GM21723 (cell line): ENCODE measurements around the gene C15orf62.

Source experiments
- ATAC-seq: cut with Tn5 transposase; IDR thresholded peaks from one replicate; pipeline ENCODE4 v1.9.1; 2021; ENCODE audit warnings: mild to moderate bottlenecking, moderate library complexity; ENCODE audit not compliant: unreplicated experiment

C15orf62 gene

DNA sequence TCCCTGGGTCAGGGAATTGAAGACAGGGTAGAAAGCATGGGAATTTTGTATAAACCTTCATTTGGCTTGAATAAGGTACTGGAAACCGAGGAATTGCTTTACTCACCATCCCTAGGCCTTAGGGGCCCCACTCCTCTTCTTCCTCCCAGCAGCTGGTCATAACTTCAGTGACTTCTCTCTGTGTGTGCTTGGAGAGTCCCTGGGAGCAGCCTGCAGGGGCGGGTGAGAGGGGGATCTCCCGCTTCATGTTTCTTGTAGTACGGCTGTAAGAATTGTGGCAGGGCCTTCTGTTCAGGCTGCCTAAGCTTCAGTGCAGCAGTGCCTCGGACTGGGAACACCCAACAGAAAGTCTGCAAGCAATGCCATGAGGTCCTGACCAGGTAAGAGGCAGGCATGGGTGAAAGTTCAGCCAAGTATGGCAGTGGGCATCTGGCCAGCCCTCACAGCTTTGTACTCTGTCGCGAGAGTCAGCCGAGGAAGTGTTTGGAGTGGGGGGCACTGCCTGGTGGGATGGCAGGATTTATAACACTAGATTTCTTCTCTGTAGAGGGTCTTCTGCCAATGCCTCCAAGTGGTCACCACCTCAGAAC is 39.2 kb downstream of the C15orf62 start:
- no peak for ATAC-seq

DNA sequence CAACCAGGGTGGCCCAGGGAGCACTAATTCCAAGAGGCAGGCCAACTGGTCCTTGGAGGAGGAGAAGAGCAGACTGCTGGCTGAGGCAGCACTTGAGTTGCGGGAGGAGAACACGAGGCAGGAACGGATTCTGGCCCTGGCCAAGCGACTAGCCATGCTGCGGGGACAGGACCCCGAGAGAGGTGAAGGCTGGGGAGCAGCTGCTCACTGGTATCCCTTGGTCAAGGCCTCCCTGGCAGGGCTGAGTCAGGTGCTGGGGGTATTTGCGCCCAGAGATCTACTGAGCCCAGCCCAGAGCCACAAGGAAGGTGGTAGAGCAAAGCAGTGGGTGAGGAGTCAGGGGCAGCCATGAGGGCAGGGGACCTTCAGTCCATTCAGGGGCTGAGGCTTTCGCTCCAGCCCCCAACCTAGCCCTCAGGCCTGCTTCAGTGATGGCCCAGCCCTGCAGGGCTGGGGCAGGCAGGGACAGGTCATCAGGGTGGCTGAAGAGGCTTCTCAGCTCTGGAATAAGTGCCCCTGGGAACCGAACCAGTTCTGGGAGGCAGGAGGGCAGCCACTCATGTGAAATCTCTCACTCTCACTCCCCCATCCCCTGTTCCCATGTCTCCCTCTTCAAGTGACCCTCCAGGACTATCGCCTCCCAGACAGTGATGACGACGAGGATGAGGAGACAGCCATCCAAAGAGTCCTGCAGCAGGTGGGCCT is 43.1 kb downstream of the C15orf62 start:
- no peak for ATAC-seq

DNA sequence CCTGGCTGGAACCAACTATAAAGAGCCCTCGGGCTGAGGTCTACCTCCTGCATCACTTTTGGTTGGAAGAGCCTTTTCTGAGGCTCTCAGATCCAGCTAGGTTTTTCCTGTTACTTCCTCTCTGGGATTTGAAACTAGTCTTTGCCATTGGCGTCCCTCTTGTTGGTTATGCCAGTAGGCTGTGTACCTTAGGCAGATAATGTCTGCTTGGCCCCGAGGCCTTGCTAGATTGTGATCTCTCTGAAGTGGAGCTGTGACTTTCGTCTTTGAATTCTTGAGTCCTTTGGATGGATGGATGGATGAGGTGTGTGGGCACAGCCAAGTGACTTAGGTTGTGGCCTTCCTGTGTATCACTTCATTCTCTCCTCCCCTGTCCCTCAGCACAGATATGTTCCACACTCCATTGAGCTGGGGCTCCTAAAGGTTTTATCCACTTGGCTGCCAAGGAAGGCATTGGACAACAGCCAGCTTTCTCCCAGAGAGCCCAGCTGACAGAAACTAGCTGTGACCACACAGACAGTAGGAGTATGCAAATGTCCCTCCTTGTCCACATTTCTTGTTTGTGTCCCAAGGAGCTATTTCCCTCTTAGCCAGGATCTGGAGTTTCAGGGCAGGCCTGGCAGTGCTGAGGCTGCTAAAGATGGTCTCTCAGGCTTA is 45.4 kb downstream of the C15orf62 start:
- no peak for ATAC-seq

DNA sequence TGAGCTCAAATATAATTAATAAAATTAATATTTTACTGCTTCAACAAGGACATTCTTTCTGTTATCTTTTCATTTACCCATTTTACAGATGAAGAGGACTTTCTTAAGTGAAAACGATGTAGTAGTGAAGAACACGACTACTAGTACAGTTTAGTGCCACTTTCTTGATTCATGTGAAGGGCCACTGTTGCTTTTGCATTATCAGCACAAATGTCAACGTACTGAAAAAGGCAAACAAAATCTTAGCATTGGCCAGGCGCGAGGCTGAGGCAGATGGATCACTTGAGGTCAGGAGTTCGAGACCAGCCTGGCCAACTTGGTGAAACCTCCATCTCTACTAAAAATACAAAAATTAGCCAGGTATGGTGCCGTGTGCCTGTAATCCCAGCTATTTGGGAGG is 49.3 kb downstream of the C15orf62 start:
- ATAC-seq = no peak

DNA sequence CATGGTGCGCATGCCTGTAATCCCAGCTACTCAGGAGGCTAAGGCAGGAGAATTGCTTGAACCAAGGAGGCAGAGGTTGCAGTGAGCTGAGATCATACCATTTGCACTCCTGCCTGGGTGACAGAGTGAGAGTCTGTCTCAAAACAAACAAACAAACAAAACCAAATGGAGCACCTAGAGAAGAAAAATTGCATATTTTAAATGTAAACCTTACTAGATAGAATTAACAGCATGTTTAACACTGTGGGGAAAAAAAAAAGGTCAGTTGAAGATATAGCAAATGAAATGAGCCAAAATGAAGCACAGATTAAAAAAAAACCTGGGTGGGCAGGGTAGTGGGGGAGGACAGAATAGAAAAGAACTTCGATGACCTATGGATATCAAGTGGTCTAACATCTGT is 51.4 kb downstream of the C15orf62 start:
- ATAC-seq = no peak
